Astrocyte (in vitro differentiated cells and primary cell): ENCODE results near the gene SH3BP4. TPM values are rescaled to one million over a fixed set of nuclear protein-coding genes. Genes with fewer than 3 reads are reported as not detected.

Experiments
- DNase-seq: peaks from one replicate; pipeline ENCODE4 v3.0.0-alpha.2; 2010; ENCODE audit warnings: low read depth
- FAIRE-seq: peaks from 2 replicates; lab custom pipeline; 2011; peaks lifted over from hg19 to GRCh38; lab: Jason Lieb, UNC
- H2AFZ ChIP-seq: 2 replicates; pipeline ENCODE4 v1.6.0; 2012; ENCODE audit warnings: low read depth, low read length, inconsistent platforms
- H3K27ac ChIP-seq: 2 replicates; pipeline ENCODE4 v1.5.1; 2011; ENCODE audit warnings: low read depth, low read length, inconsistent platforms
- H3K27me3 ChIP-seq: 2 replicates; pipeline ENCODE4 v1.6.0; 2011; ENCODE audit warnings: low read length, inconsistent platforms; ENCODE audit not compliant: insufficient read depth
- H3K36me3 ChIP-seq: 2 replicates; pipeline ENCODE4 v1.5.1; 2011; ENCODE audit warnings: low read length, inconsistent platforms; ENCODE audit not compliant: insufficient read depth
- H3K4me1 ChIP-seq: 2 replicates; pipeline ENCODE4 v1.5.1; 2011; ENCODE audit warnings: low read length, inconsistent platforms; ENCODE audit not compliant: insufficient read depth
- H3K4me2 ChIP-seq: 2 replicates; pipeline ENCODE4 v1.6.0; 2012; ENCODE audit warnings: low read length, inconsistent platforms
- H3K4me3 ChIP-seq: 2 replicates; pipeline ENCODE4 v1.5.1; 2011; ENCODE audit warnings: low read depth, mild to moderate bottlenecking, low read length, inconsistent platforms; ENCODE audit not compliant: insufficient read depth
- H3K79me2 ChIP-seq: 2 replicates; pipeline ENCODE4 v1.6.0; 2012; ENCODE audit warnings: mild to moderate bottlenecking, low read length, inconsistent platforms; ENCODE audit not compliant: insufficient read depth
- H3K9ac ChIP-seq: 2 replicates; pipeline ENCODE4 v1.6.0; 2012; ENCODE audit warnings: mild to moderate bottlenecking, low read length, inconsistent platforms
- H3K9me3 ChIP-seq: 2 replicates; pipeline ENCODE4 v1.5.1; 2012; ENCODE audit warnings: low read depth, mild to moderate bottlenecking, low read length, inconsistent platforms; ENCODE audit not compliant: insufficient read depth
- H4K20me1 ChIP-seq: 2 replicates; pipeline ENCODE4 v1.6.0; 2012; ENCODE audit warnings: low read length, inconsistent platforms; ENCODE audit not compliant: insufficient read depth
- H3K27ac Mint-ChIP-seq: one replicate; pipeline ENCODE4 v1.8.0; 2021; ENCODE audit warnings: mild to moderate bottlenecking, mixed read lengths; ENCODE audit not compliant: unreplicated experiment
- H3K27me3 Mint-ChIP-seq: one replicate; pipeline ENCODE4 v1.8.0; 2021; ENCODE audit warnings: low read depth, mixed read lengths; ENCODE audit not compliant: unreplicated experiment
- H3K36me3 Mint-ChIP-seq: one replicate; pipeline ENCODE4 v1.8.0; 2021; ENCODE audit warnings: low read depth, mixed read lengths; ENCODE audit not compliant: unreplicated experiment
- H3K4me1 Mint-ChIP-seq: one replicate; pipeline ENCODE4 v1.8.0; 2021; ENCODE audit warnings: low read depth, mixed read lengths; ENCODE audit not compliant: unreplicated experiment
- H3K4me3 Mint-ChIP-seq: one replicate; pipeline ENCODE4 v1.8.0; 2021; ENCODE audit warnings: mild to moderate bottlenecking, moderate library complexity, mixed read lengths; ENCODE audit not compliant: unreplicated experiment
- H3K9me3 Mint-ChIP-seq: one replicate; pipeline ENCODE4 v1.8.0; 2021; ENCODE audit warnings: mild to moderate bottlenecking, mixed read lengths; ENCODE audit not compliant: unreplicated experiment
- CTCF ChIP-seq: IDR thresholded peaks from 2 replicates; pipeline ENCODE4 v1.5.1; 2011; ENCODE audit warnings: low read depth, mild to moderate bottlenecking, inconsistent platforms, low read length, moderate library complexity; ENCODE audit not compliant: insufficient read depth
- EZH2 ChIP-seq: IDR thresholded peaks from 2 replicates; pipeline ENCODE4 v1.6.1; 2012; ENCODE audit warnings: mild to moderate bottlenecking, low read length, inconsistent platforms; ENCODE audit not compliant: insufficient read depth
- total RNA-seq: library from RNA; stranded (reverse); gene quantifications from 2 replicates; pipeline ENCODE4 v1.2.1, GENCODE V29; 2021

SH3BP4 gene
- total RNA-seq, 1 donor from 2014 or later: 127 TPM

GRCh38 chr2:234980451-234981187 lies 28.8 kb downstream of the SH3BP4 start:
- Histone ChIP-seq H3K36me3 (peaks cover 17% of the 10 kb centered on the region), H4K20me1 (peaks cover 90% of the 10 kb centered on the region), H3K4me2 (peak overlapping the region; percentile 85), H3K4me3 (peak overlapping the region; percentile 33), H3K27ac (peak overlapping the region; percentile 93), H2AFZ (no peak overlapping the region), H3K9ac (peak overlapping the region; percentile 86), H3K9me3 (no peaks in the 10 kb centered on the region), H3K79me2 (peaks cover 93% of the 10 kb centered on the region), H3K27me3 (no peaks in the 10 kb centered on the region), H3K4me1 (peaks cover 64% of the 10 kb centered on the region)
- peak; percentile 71 for DNase-seq
- H3K4me1 Mint-ChIP-seq: peaks cover 84% of the 10 kb centered on the region
- FAIRE-seq: no peak
- peak overlapping the region; percentile 45 for H3K4me3 Mint-ChIP-seq
- TF ChIP-seq EZH2 (no peak), CTCF (no peak)
- H3K27ac Mint-ChIP-seq: peak overlapping the region; percentile 90
- no peaks in the 10 kb centered on the region for H3K27me3 Mint-ChIP-seq
- H3K9me3 Mint-ChIP-seq: peaks cover 3% of the 10 kb centered on the region
- H3K36me3 Mint-ChIP-seq: peaks cover 33% of the 10 kb centered on the region

GRCh38 chr2:234981197-234982095 lies 29.6 kb downstream of the SH3BP4 start:
- H3K27me3 Mint-ChIP-seq: no peaks in the 10 kb centered on the region
- peak; percentile 78 for FAIRE-seq
- H3K9me3 Mint-ChIP-seq: peaks cover 3% of the 10 kb centered on the region

More at GRCh38 chr2:234981197-234982095, 29.6 kb downstream of the SH3BP4 start:
- Histone ChIP-seq H4K20me1 (peaks cover 90% of the 10 kb centered on the region), H2AFZ (no peak overlapping the region), H3K4me3 (peak overlapping the region; percentile 36), H3K27me3 (no peaks in the 10 kb centered on the region), H3K9me3 (no peaks in the 10 kb centered on the region), H3K27ac (peak overlapping the region; percentile 95), H3K4me2 (peak overlapping the region; percentile 85), H3K9ac (peak overlapping the region; percentile 86), H3K79me2 (peaks cover 93% of the 10 kb centered on the region), H3K4me1 (peaks cover 65% of the 10 kb centered on the region), H3K36me3 (peaks cover 23% of the 10 kb centered on the region)
- Mint-ChIP-seq H3K4me3 (peak overlapping the region; percentile 63), H3K4me1 (peaks cover 89% of the 10 kb centered on the region), H3K27ac (peak overlapping the region; percentile 90), H3K36me3 (peaks cover 33% of the 10 kb centered on the region)
- DNase-seq: peak; percentile 100
- no peak for TF ChIP-seq CTCF
- no peak for TF ChIP-seq EZH2
